ENCODE data around the gene JMJD7. TPM values are rescaled to one million over a fixed set of nuclear protein-coding genes. Genes with fewer than 3 reads are reported as not detected.

JMJD7 gene
- total RNA-seq, 1 experiment from 2014 or later, result 2.8 TPM

GRCh38 chr15:41870689-41871081, 42.8 kb downstream of the JMJD7 start:
- in situ Hi-C loops (cut with HindIII; ENCODE audit: low pct_unique_long_range_greater_than_20kb, low sequenced_read_pairs), result no loop called here
- no peak for DNase-seq (ENCODE audit: low read depth)

- DNase-seq (ENCODE audit: low read depth), result no peak
- in situ Hi-C loops (cut with HindIII; ENCODE audit: low pct_unique_long_range_greater_than_20kb, low sequenced_read_pairs), result no loop called here
Observed at GRCh38 chr15:41871175-41871905, 43.4 kb downstream of the JMJD7 start.

GRCh38 chr15:41872166-41872747, 44.4 kb downstream of the JMJD7 start:
- DNase-seq (ENCODE audit: low read depth), result no peak
- in situ Hi-C loops (cut with HindIII; ENCODE audit: low pct_unique_long_range_greater_than_20kb, low sequenced_read_pairs), result no loop called here

GRCh38 chr15:41873711-41874110, 45.8 kb downstream of the JMJD7 start:
- in situ Hi-C loops (cut with HindIII; ENCODE audit: low pct_unique_long_range_greater_than_20kb, low sequenced_read_pairs), result no loop called here
- DNase-seq (ENCODE audit: low read depth), result no peak

- DNase-seq (ENCODE audit: low read depth), result no peak
- in situ Hi-C loops (cut with HindIII; ENCODE audit: low pct_unique_long_range_greater_than_20kb, low sequenced_read_pairs), result no loop called here
Observed at GRCh38 chr15:41874736-41875135, 46.8 kb downstream of the JMJD7 start.

GRCh38 chr15:41876007-41876406, 48.1 kb downstream of the JMJD7 start:
- no peak for DNase-seq (ENCODE audit: low read depth)
- in situ Hi-C loops (cut with HindIII; ENCODE audit: low pct_unique_long_range_greater_than_20kb, low sequenced_read_pairs), result no loop called here

- DNase-seq (ENCODE audit: low read depth), result no peak
- in situ Hi-C loops (cut with HindIII; ENCODE audit: low pct_unique_long_range_greater_than_20kb, low sequenced_read_pairs), result no loop called here
Observed at GRCh38 chr15:41876689-41877088, 48.8 kb downstream of the JMJD7 start.

- in situ Hi-C loops (cut with HindIII; ENCODE audit: low pct_unique_long_range_greater_than_20kb, low sequenced_read_pairs), result no loop called here
- no peak for DNase-seq (ENCODE audit: low read depth)
Observed at GRCh38 chr15:41877631-41878354, 49.9 kb downstream of the JMJD7 start.

GRCh38 chr15:41878355-41878699, 50.4 kb downstream of the JMJD7 start:
- in situ Hi-C loops (cut with HindIII; ENCODE audit: low pct_unique_long_range_greater_than_20kb, low sequenced_read_pairs), result no loop called here
- DNase-seq (ENCODE audit: low read depth), result no peak

- no peak for DNase-seq (ENCODE audit: low read depth)
- in situ Hi-C loops (cut with HindIII; ENCODE audit: low pct_unique_long_range_greater_than_20kb, low sequenced_read_pairs), result no loop called here
Observed at GRCh38 chr15:41879321-41879845, 51.5 kb downstream of the JMJD7 start.

GRCh38 chr15:41880156-41880877, 52.4 kb downstream of the JMJD7 start:
- in situ Hi-C loops (cut with HindIII; ENCODE audit: low pct_unique_long_range_greater_than_20kb, low sequenced_read_pairs), result no loop called here
- no peak for DNase-seq (ENCODE audit: low read depth)

GRCh38 chr15:41881086-41881485, 53.2 kb downstream of the JMJD7 start:
- no peak for DNase-seq (ENCODE audit: low read depth)
- in situ Hi-C loops (cut with HindIII; ENCODE audit: low pct_unique_long_range_greater_than_20kb, low sequenced_read_pairs), result no loop called here

- no peak for DNase-seq (ENCODE audit: low read depth)
- in situ Hi-C loops (cut with HindIII; ENCODE audit: low pct_unique_long_range_greater_than_20kb, low sequenced_read_pairs), result no loop called here
Observed at GRCh38 chr15:41881550-41881919, 53.6 kb downstream of the JMJD7 start.

- in situ Hi-C loops (cut with HindIII; ENCODE audit: low pct_unique_long_range_greater_than_20kb, low sequenced_read_pairs), result no loop called here
- no peak for DNase-seq (ENCODE audit: low read depth)
Observed at GRCh38 chr15:41881920-41882688, 54.2 kb downstream of the JMJD7 start.

GRCh38 chr15:41882689-41883483, 55.0 kb downstream of the JMJD7 start:
- in situ Hi-C loops (cut with HindIII; ENCODE audit: low pct_unique_long_range_greater_than_20kb, low sequenced_read_pairs), result no loop called here
- DNase-seq (ENCODE audit: low read depth), result no peak

- DNase-seq (ENCODE audit: low read depth), result no peak
- in situ Hi-C loops (cut with HindIII; ENCODE audit: low pct_unique_long_range_greater_than_20kb, low sequenced_read_pairs), result no loop called here
Observed at GRCh38 chr15:41883484-41883825, 55.6 kb downstream of the JMJD7 start.

GRCh38 chr15:41884458-41884857, 56.6 kb downstream of the JMJD7 start:
- DNase-seq (ENCODE audit: low read depth), result no peak
- in situ Hi-C loops (cut with HindIII; ENCODE audit: low pct_unique_long_range_greater_than_20kb, low sequenced_read_pairs), result no loop called here

GRCh38 chr15:41885321-41885720, 57.4 kb downstream of the JMJD7 start:
- in situ Hi-C loops (cut with HindIII; ENCODE audit: low pct_unique_long_range_greater_than_20kb, low sequenced_read_pairs), result no loop called here
- no peak for DNase-seq (ENCODE audit: low read depth)

All from Caki2 (cell line).